ENCODE measurements around the gene ERVFRD-1. TPM values are rescaled to one million over a fixed set of nuclear protein-coding genes. Genes with fewer than 3 reads are reported as not detected.

ERVFRD-1 gene
- not detected in 2 replicates for total RNA-seq (2014; rRNA removed; shearing (Covaris generic))

GRCh38 chr6:11110921-11111768 lies at the start of gene ERVFRD-1:
TSS of gene ERVFRD-1 (minus strand) at chr6:11111725. CDS start at chr6:11105310, 6,415 bp downstream.
- Histone ChIP-seq H3K36me3 (no peaks in the 10 kb centered on the region; the same call in 1 of the 2 replicates), H3K9me3 (replicated peaks) (no peaks in the 10 kb centered on the region), H3K4me3 (no peak within 1 kb of the TSS), H3K4me1 (no peaks in the 10 kb centered on the region), H3K27ac (no peak within 1 kb of the TSS), H3K27me3 (no peaks in the 10 kb centered on the region)
- DNase-seq, result no peak

- no peak overlapping the region for H3K27ac ChIP-seq
- DNase-seq, result no peak
Observed at GRCh38 chr6:11160199-11160598, 48.7 kb upstream of the ERVFRD-1 start.

GRCh38 chr6:11155589-11155988 lies 44.1 kb upstream of the ERVFRD-1 start:
- Histone ChIP-seq H3K4me3 (no peak overlapping the region), H3K9me3 (replicated peaks) (no peaks in the 10 kb centered on the region), H3K27ac (no peak overlapping the region), H3K36me3 (no peaks in the 10 kb centered on the region), H3K27me3 (no peaks in the 10 kb centered on the region), H3K4me1 (no peaks in the 10 kb centered on the region)
- no peak for DNase-seq

More at GRCh38 chr6:11160199-11160598, 48.7 kb upstream of the ERVFRD-1 start:
- Histone ChIP-seq H3K36me3 (no peaks in the 10 kb centered on the region), H3K9me3 (replicated peaks) (no peaks in the 10 kb centered on the region), H3K27me3 (no peaks in the 10 kb centered on the region), H3K4me1 (no peaks in the 10 kb centered on the region), H3K4me3 (no peak overlapping the region)

GRCh38 chr6:11153447-11153846 lies 41.9 kb upstream of the ERVFRD-1 start:
- H3K4me3 ChIP-seq, result no peak overlapping the region
- H3K4me1 ChIP-seq, result no peaks in the 10 kb centered on the region
- DNase-seq, result no peak
- H3K36me3 ChIP-seq, result no peaks in the 10 kb centered on the region
- no peak overlapping the region for H3K27ac ChIP-seq
- no peaks in the 10 kb centered on the region for H3K9me3 ChIP-seq (replicated peaks)
- H3K27me3 ChIP-seq, result no peaks in the 10 kb centered on the region

GRCh38 chr6:11152581-11152980 lies 41.1 kb upstream of the ERVFRD-1 start:
- no peak for DNase-seq
- no peaks in the 10 kb centered on the region for H3K36me3 ChIP-seq
- no peaks in the 10 kb centered on the region for H3K4me1 ChIP-seq
- no peak overlapping the region for H3K4me3 ChIP-seq
- H3K27ac ChIP-seq, result no peak overlapping the region
- H3K9me3 ChIP-seq (replicated peaks), result no peaks in the 10 kb centered on the region
- H3K27me3 ChIP-seq, result no peaks in the 10 kb centered on the region

GRCh38 chr6:11151488-11151887 lies 40.0 kb upstream of the ERVFRD-1 start:
- Histone ChIP-seq H3K27me3 (no peaks in the 10 kb centered on the region), H3K36me3 (no peaks in the 10 kb centered on the region), H3K4me1 (no peaks in the 10 kb centered on the region), H3K27ac (no peak overlapping the region), H3K4me3 (no peak overlapping the region), H3K9me3 (replicated peaks) (no peaks in the 10 kb centered on the region)
- DNase-seq, result no peak

GRCh38 chr6:11149551-11149950 lies 38.0 kb upstream of the ERVFRD-1 start:
- Histone ChIP-seq H3K4me3 (no peak overlapping the region), H3K27me3 (no peaks in the 10 kb centered on the region), H3K4me1 (no peaks in the 10 kb centered on the region), H3K27ac (no peak overlapping the region), H3K36me3 (no peaks in the 10 kb centered on the region), H3K9me3 (replicated peaks) (no peaks in the 10 kb centered on the region)
- no peak for DNase-seq

GRCh38 chr6:11146117-11146826 lies 34.7 kb upstream of the ERVFRD-1 start:
- no peak overlapping the region for H3K27ac ChIP-seq
- H3K9me3 ChIP-seq (replicated peaks), result no peaks in the 10 kb centered on the region
- H3K4me1 ChIP-seq, result no peaks in the 10 kb centered on the region
- no peaks in the 10 kb centered on the region for H3K36me3 ChIP-seq
- no peaks in the 10 kb centered on the region for H3K27me3 ChIP-seq
- H3K4me3 ChIP-seq, result no peak overlapping the region
- DNase-seq, result no peak

- Histone ChIP-seq H3K9me3 (replicated peaks) (no peaks in the 10 kb centered on the region), H3K27me3 (no peaks in the 10 kb centered on the region), H3K27ac (no peak overlapping the region), H3K4me3 (no peak overlapping the region), H3K4me1 (no peaks in the 10 kb centered on the region), H3K36me3 (no peaks in the 10 kb centered on the region)
- DNase-seq, result peak; percentile 57 to 71
Observed at GRCh38 chr6:11144393-11144851, 32.9 kb upstream of the ERVFRD-1 start.

- H3K9me3 ChIP-seq (replicated peaks), result no peaks in the 10 kb centered on the region
- no peaks in the 10 kb centered on the region for H3K36me3 ChIP-seq
- no peak overlapping the region for H3K4me3 ChIP-seq
- DNase-seq, result no peak
- H3K27ac ChIP-seq, result no peak overlapping the region
- no peaks in the 10 kb centered on the region for H3K27me3 ChIP-seq
- no peaks in the 10 kb centered on the region for H3K4me1 ChIP-seq
Observed at GRCh38 chr6:11143394-11144371, 32.2 kb upstream of the ERVFRD-1 start.

GRCh38 chr6:11142296-11143027 lies 30.9 kb upstream of the ERVFRD-1 start:
- H3K4me3 ChIP-seq, result no peak overlapping the region
- no peak overlapping the region for H3K27ac ChIP-seq

GRCh38 chr6:11141295-11141694 lies 29.8 kb upstream of the ERVFRD-1 start:
- no peak for DNase-seq
- no peaks in the 10 kb centered on the region for H3K4me1 ChIP-seq

More at GRCh38 chr6:11142296-11143027, 30.9 kb upstream of the ERVFRD-1 start:
- DNase-seq, result no peak
- Histone ChIP-seq H3K36me3 (no peaks in the 10 kb centered on the region), H3K27me3 (no peaks in the 10 kb centered on the region), H3K9me3 (replicated peaks) (no peaks in the 10 kb centered on the region), H3K4me1 (no peaks in the 10 kb centered on the region)

GRCh38 chr6:11140056-11140455 lies 28.5 kb upstream of the ERVFRD-1 start:
- Histone ChIP-seq H3K27me3 (no peaks in the 10 kb centered on the region), H3K27ac (no peak overlapping the region), H3K9me3 (replicated peaks) (no peaks in the 10 kb centered on the region), H3K36me3 (no peaks in the 10 kb centered on the region; the same call in 1 of the 2 replicates), H3K4me1 (no peaks in the 10 kb centered on the region), H3K4me3 (no peak overlapping the region)
- no peak for DNase-seq

More at GRCh38 chr6:11141295-11141694, 29.8 kb upstream of the ERVFRD-1 start:
- Histone ChIP-seq H3K27me3 (no peaks in the 10 kb centered on the region), H3K27ac (no peak overlapping the region), H3K4me3 (no peak overlapping the region), H3K36me3 (no peaks in the 10 kb centered on the region), H3K9me3 (replicated peaks) (no peaks in the 10 kb centered on the region)
